IPS-20b (cell line): ENCODE data around the gene RPS28.

Experiments used
- H3K27ac ChIP-seq: one replicate; pipeline ENCODE4 v1.5.1; 2013; ENCODE audit warnings: low read length
- H3K27me3 ChIP-seq: 2 replicates; pipeline ENCODE4 v1.6.1; 2013; ENCODE audit warnings: mild to moderate bottlenecking, low read length, inconsistent platforms; ENCODE audit not compliant: insufficient read depth
- H3K36me3 ChIP-seq: 2 replicates; pipeline ENCODE4 v1.6.1; 2013; ENCODE audit warnings: low read depth, mild to moderate bottlenecking, inconsistent platforms, low read length, moderate library complexity; ENCODE audit not compliant: insufficient read depth
- H3K4me1 ChIP-seq: 2 replicates; pipeline ENCODE4 v1.6.1; 2013; ENCODE audit warnings: mild to moderate bottlenecking, control low read depth, inconsistent platforms, low read length, moderate library complexity; ENCODE audit not compliant: insufficient read depth
- H3K4me3 ChIP-seq: 2 replicates; pipeline ENCODE4 v1.5.1; 2013; ENCODE audit warnings: mild to moderate bottlenecking, low read length, inconsistent platforms
- H3K9ac ChIP-seq: 2 replicates; pipeline ENCODE4 v1.6.1; 2013; ENCODE audit warnings: low read depth, mild to moderate bottlenecking, inconsistent platforms, low read length, moderate library complexity
- H3K9me3 ChIP-seq: 2 replicates; pipeline ENCODE4 v1.6.1; 2013; ENCODE audit warnings: mild to moderate bottlenecking, low read depth, low read length, inconsistent platforms; ENCODE audit not compliant: insufficient read depth

Gene RPS28

GRCh38 chr19:8355631-8356402, 34.5 kb downstream of the RPS28 start:
- no peak overlapping the region for H3K27ac ChIP-seq

GRCh38 chr19:8357007-8357521, 35.8 kb downstream of the RPS28 start:
- H3K9me3 ChIP-seq, result no peaks in the 10 kb centered on the region
- H3K27me3 ChIP-seq, result peaks cover 5% of the 10 kb centered on the region; the same call in 1 of the 2 replicates
- no peaks in the 10 kb centered on the region for H3K36me3 ChIP-seq
- no peak overlapping the region for H3K9ac ChIP-seq
- H3K4me3 ChIP-seq, result no peak overlapping the region
- peaks cover 6% of the 10 kb centered on the region; the same call in 1 of the 2 replicates for H3K4me1 ChIP-seq
- no peak overlapping the region for H3K27ac ChIP-seq

More at GRCh38 chr19:8355631-8356402, 34.5 kb downstream of the RPS28 start:
- Histone ChIP-seq H3K9me3 (no peaks in the 10 kb centered on the region), H3K4me1 (peaks cover 8% of the 10 kb centered on the region; the same call in 1 of the 2 replicates), H3K4me3 (no peak overlapping the region), H3K9ac (no peak overlapping the region), H3K27me3 (no peaks in the 10 kb centered on the region), H3K36me3 (no peaks in the 10 kb centered on the region)

GRCh38 chr19:8358948-8359347, 37.7 kb downstream of the RPS28 start:
- no peak overlapping the region for H3K4me3 ChIP-seq
- H3K27ac ChIP-seq, result no peak overlapping the region
- no peaks in the 10 kb centered on the region for H3K36me3 ChIP-seq
- no peaks in the 10 kb centered on the region for H3K4me1 ChIP-seq
- H3K9ac ChIP-seq, result no peak overlapping the region
- H3K9me3 ChIP-seq, result no peaks in the 10 kb centered on the region
- H3K27me3 ChIP-seq, result peaks cover 22% of the 10 kb centered on the region

GRCh38 chr19:8360196-8360595, 38.9 kb downstream of the RPS28 start:
- H3K9ac ChIP-seq, result no peak overlapping the region
- no peaks in the 10 kb centered on the region for H3K4me1 ChIP-seq
- no peak overlapping the region for H3K4me3 ChIP-seq
- H3K9me3 ChIP-seq, result no peaks in the 10 kb centered on the region
- H3K27me3 ChIP-seq, result peaks cover 34% of the 10 kb centered on the region
- H3K36me3 ChIP-seq, result no peaks in the 10 kb centered on the region
- no peak overlapping the region for H3K27ac ChIP-seq

- Histone ChIP-seq H3K9ac (no peak overlapping the region), H3K9me3 (no peaks in the 10 kb centered on the region), H3K4me3 (no peak overlapping the region), H3K27ac (no peak overlapping the region), H3K27me3 (peaks cover 53% of the 10 kb centered on the region), H3K36me3 (no peaks in the 10 kb centered on the region), H3K4me1 (peaks cover 4% of the 10 kb centered on the region; the same call in 1 of the 2 replicates)
Observed at GRCh38 chr19:8361921-8362793, 40.9 kb downstream of the RPS28 start.

- peaks cover 54% of the 10 kb centered on the region for H3K27me3 ChIP-seq
- no peaks in the 10 kb centered on the region for H3K9me3 ChIP-seq
- peak within 1 kb of the TSS; percentile 73 for H3K4me3 ChIP-seq
- peak within 1 kb of the TSS; percentile 48; the same call in 1 of the 2 replicates for H3K9ac ChIP-seq
- peaks cover 6% of the 10 kb centered on the region; the same call in 1 of the 2 replicates for H3K4me1 ChIP-seq
- no peak within 1 kb of the TSS for H3K27ac ChIP-seq
- no peaks in the 10 kb centered on the region for H3K36me3 ChIP-seq
Observed at GRCh38 chr19:8363803-8364771, 42.8 kb downstream of the RPS28 start, which contains the start of gene ANGPTL4. Gene ANGPTL4, plus strand, starts transcription at chr19:8364155. Its CDS starts 167 bp downstream, at chr19:8364322.

- Histone ChIP-seq H3K27ac (no peak overlapping the region), H3K9ac (no peak overlapping the region), H3K4me3 (no peak overlapping the region), H3K27me3 (peaks cover 54% of the 10 kb centered on the region), H3K36me3 (no peaks in the 10 kb centered on the region), H3K4me1 (peaks cover 6% of the 10 kb centered on the region; the same call in 1 of the 2 replicates), H3K9me3 (no peaks in the 10 kb centered on the region)
Observed at GRCh38 chr19:8366121-8366581, 44.9 kb downstream of the RPS28 start.

- Histone ChIP-seq H3K27ac (peak overlapping the region; percentile 54), H3K27me3 (peaks cover 51% of the 10 kb centered on the region), H3K4me1 (peaks cover 6% of the 10 kb centered on the region; the same call in 1 of the 2 replicates), H3K36me3 (no peaks in the 10 kb centered on the region), H3K4me3 (peak overlapping the region; percentile 56), H3K9ac (no peak overlapping the region), H3K9me3 (no peaks in the 10 kb centered on the region)
Observed at GRCh38 chr19:8366961-8367326, 45.6 kb downstream of the RPS28 start.

GRCh38 chr19:8367327-8368001, 46.2 kb downstream of the RPS28 start:
- Histone ChIP-seq H3K4me1 (peaks cover 6% of the 10 kb centered on the region; the same call in 1 of the 2 replicates), H3K4me3 (peak overlapping the region; percentile 56), H3K9ac (no peak overlapping the region), H3K27me3 (peaks cover 46% of the 10 kb centered on the region), H3K9me3 (no peaks in the 10 kb centered on the region), H3K36me3 (no peaks in the 10 kb centered on the region), H3K27ac (peak overlapping the region; percentile 54)

- no peak overlapping the region for H3K4me3 ChIP-seq
- H3K9me3 ChIP-seq, result no peaks in the 10 kb centered on the region
- peaks cover 6% of the 10 kb centered on the region; the same call in 1 of the 2 replicates for H3K4me1 ChIP-seq
- no peaks in the 10 kb centered on the region for H3K36me3 ChIP-seq
- H3K27me3 ChIP-seq, result peaks cover 18% of the 10 kb centered on the region; the same call in 1 of the 2 replicates
- no peak overlapping the region for H3K27ac ChIP-seq
- no peak overlapping the region for H3K9ac ChIP-seq
Observed at GRCh38 chr19:8370176-8371010, 49.1 kb downstream of the RPS28 start.
